Posterior vena cava (tissue), 2 donors: ENCODE data around the gene PARD3. TPM values are rescaled to one million over a fixed set of nuclear protein-coding genes. Genes with fewer than 3 reads are reported as not detected.
"Not testable (repeated sequence)": the region's sequence is repeated elsewhere in the genome, so short reads cannot be mapped to it uniquely, and the experiment has no call there.

Experiments used
- DNase-seq: peaks from one replicate; pipeline ENCODE4 v3.0.0-alpha.2; 2020; ENCODE audit warnings: low spot score
- intact Hi-C, 2 donors: fragments of 100-400 bp; cut with DNase I; formaldehyde crosslinking; loops; one replicate each; pipeline versions ENCODE4 v1.14.1 to v1.14.2; 2022 to 2023
- total RNA-seq, 2 donors: library from RNA; stranded (reverse); fragmentation: NEBNext Ultra II Directional; extraction: Animal tissue kit (Norgen Biotek cat#: 25700); gene quantifications; one replicate each; pipeline ENCODE4 v1.2.1, GENCODE V29; 2021
- donor health status: DM: yes; HTN: yes; CAD: no.
- donor health status: DM: yes; HTN: yes; CAD: no.

Gene PARD3
- total RNA-seq, 2 donors from 2014 or later, result 28.8 to 30.6 TPM

DNA sequence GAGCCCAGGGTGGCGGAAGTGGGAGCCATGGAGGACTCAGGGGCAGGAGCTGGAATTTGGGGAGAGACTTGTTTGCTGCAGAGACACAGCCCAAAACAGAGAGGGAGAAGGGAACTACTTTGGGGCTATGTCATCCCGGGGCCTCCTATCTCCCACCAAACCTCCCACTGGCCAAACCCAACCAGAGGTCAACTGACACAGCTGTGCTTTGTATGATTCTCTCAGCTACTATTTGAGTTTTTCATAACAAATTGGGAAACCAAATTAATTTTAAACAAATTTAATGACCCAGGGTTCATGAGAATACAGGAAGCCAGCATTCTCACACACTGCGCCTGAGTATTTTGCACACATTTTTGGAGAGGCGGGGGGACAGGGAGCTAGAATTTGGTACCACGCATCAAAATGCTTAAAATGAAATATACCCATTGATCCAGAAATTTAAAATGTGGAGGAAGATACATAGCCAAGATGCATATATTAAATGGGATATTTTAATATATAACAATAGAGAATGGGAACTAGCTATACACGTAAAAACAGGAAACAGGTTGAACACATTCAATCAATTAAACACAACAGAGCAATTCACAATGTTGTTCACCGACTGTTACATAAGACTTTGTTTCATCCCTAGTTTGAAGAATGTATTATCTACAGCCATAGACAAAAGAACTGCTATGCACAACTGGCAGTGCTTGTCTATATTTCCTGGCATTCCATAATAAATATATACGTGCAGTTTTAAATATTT lies 105.3 kb downstream of the PARD3 start:
- DNase-seq, result no peak
- intact Hi-C loops, result loop anchor here in 1 of 2 donors (10.0 kb wide), 1 partner anchor 45 kb away; no protein-coding TSS in a partner anchor

DNA sequence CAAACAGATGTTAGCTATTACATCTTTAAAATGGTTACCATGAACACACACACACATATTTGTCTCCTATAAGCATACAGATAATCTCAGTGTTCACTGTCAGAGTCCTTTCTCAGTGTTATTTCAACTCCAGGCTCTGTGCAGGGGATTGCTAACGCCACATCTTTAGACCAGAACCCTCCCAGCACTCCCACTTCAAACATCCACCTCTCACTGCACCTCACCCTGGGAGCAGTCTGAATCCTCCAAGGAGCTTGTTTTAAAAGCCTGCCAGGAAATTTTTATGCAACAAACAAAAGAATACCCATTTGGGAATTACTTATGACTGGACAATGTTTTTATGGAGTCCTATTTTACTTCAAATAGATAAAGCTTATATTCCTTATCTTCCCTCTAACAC lies 107.4 kb downstream of the PARD3 start:
- intact Hi-C loops, result no loop called here
- DNase-seq, result no peak

DNA sequence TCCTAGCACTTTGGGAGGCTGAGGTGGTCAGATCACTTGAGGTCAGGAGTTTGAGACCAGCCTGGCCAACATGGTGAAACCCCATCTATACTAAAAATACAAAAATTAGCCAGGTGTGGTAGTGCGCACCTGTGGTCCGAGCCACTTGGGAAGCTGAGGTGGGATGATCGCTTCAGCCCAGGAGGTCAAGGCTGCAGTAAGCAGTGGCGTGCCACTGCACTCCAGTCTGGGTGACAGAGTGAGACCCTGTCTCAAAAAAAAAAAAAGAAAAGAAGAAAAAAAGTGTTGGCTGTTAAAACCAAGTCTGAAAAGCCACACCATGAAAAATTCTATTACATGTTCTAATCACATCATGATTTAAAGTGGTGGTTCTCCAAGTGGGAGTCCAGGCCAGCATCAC lies 108.1 kb downstream of the PARD3 start:
- DNase-seq, intact Hi-C loops: not testable (repeated sequence)

DNA sequence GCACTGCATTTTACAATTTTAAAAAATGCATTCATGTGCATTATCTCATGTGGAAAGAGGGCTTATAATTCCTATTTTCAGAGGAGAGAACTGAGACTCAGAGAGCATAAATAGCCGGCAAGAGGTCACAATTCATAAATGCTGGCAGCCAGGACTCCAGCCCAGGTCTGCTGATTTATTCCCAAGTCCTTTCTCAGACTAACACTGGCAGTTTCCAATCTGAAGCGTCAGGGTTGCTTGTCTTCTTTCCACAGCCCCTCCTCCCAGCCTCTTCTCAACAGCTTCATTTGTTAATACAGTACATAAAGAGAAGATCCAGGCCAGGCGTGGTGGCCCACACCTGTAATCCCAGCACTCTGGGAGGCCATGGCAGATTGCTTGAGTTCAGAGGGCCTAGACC lies 108.9 kb downstream of the PARD3 start:
- intact Hi-C loops, result no loop called here
- DNase-seq, result no peak

DNA sequence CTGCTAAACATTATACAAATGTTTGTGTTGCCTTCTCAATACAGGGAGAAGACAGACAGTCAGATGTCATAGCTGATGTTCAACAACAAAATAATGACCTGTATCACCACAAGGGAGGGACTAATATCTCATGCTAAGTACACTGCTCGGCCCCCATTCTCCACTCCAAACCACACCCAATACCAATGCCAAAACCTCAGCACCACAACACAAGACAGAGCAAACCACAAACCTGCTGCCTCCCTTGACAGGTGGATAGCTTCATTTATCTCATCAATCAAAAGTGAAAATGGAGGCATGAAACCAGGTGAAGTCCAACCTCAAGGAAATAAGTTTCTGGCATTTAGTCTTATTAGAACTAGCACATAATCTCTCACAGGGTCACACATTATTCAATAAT lies 109.5 kb downstream of the PARD3 start:
- intact Hi-C loops, result no loop called here
- no peak for DNase-seq

DNA sequence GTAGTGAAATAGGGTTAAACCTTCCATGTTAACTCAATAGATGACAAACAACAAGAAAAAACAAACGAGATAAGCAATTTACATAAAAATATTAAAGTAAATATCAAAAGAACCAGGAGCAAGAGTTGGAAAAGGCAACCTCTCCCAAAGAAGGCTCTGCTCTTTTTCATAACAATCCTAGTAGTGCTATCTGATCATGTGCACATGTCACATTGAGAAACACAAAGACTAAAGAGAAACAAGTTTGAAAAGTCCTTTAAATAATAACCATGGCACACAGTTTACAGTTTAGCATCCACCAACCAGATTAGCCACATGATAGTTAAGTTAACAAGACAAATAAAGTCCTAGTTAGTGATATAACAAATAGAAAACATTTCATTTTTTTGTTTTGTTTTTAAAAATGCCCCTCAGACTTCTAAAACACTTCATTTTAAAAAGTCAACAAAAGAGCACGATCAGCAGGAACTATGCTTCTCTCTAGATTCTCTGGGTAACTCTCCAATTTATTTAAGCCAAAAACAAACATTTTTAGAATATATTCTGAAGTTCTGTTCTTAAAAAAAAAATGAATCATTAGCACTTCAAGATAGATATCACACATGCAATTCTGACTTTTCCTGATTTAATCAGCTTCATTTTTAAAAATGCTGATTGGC lies 110.4 kb downstream of the PARD3 start:
- DNase-seq, result no peak
- intact Hi-C loops, result no loop called here

DNA sequence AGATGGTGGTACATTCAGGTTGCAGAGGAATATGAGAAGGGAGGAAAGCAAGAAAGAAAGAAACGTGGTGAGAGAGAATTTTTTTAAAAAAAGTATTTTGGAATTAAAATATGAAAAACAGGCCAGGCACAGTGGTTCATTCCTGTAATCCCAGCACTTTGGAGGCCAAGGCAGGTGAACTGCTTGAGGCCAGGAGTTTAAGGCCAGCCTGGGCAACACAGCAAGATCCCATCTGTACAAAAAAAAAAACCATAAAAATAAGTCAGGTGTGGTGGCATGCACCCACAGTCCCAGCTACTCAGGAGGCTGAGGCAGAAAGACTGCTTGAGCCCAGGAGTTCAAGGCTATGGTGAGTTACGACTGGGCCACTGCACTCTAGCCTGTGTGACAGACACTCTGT lies 112.1 kb downstream of the PARD3 start:
- intact Hi-C loops, result no loop called here

DNA sequence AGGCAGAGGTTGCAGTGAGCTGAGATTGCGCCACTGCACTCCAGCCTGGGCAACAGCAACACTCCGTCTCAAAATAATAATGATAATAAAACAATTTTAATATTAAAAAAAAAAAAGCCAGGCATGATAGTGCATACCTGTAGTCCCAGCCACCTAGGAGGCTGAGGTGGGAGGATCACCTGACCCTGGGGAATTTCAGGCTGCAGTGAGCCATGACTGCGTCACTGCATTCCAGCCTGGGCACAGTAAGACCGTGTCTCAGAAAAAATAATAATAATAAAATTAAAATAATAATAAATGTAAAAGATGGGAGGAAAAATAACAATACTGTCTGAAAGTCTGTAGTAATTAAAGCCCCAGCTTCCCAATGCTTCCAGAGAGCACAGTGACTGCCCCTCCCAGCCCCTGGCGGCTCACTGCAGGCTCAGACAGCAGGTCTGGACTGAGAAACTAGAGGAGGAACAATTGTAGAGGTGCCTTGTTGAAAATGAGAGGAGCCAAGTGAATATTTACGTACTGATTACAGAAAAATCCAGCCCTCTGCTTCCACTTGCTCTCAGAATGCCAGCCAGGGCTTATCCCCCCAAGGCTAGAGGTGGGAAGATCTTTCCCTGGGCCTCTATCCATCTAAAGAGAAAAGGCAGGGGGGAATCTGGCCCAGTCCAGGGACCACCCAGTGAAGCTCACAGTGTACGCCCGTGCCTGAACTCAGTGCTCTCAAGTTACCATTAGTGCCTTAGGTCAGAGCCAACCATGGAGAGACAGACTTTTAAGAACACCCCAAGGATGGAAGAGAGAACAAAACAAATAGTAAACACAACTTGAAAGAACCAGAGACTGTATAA lies 112.8 kb downstream of the PARD3 start:
- no peak for DNase-seq
- intact Hi-C loops, result no loop called here

More for the DNA sequence above, 112.1 kb downstream of the PARD3 start:
- no peak for DNase-seq

DNA sequence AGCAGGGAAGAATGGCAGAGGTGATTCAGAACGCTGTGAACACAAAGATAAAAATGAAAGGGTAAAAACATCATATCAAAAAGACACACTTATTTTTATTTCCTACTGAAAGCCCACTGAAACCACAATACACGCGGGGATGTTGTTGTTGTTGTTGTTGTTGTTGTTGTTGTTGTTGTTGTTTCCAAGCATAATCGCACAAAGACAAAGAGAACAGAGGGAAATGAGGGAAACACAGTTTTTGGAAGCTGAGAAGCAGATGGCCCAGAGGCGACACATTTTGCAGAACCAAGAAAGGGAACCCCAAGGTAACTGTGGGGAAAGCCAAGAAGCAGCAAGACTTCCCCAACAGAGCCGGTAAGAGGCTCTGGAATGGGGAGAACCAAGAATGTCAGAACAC lies 113.9 kb downstream of the PARD3 start:
- intact Hi-C loops, result no loop called here
- DNase-seq, result no peak

DNA sequence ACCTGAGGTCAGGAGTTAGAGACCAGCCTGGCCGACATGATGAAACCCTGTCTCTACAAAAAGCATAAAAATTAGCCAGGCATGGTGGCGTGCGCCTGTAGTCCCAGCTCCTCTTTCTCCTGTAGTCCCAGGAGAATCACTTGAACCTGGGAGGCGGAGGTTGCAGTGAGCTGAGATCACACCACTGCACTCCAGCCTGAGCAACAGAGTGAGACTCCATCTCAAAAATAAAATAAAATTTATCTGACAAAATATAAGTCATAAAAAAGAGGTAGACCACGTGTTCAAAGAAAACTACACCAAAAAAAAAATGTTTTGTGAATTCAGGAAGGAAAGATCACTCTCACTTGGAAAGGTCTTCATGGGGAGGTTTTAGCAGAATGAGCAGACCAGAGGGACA lies 114.3 kb downstream of the PARD3 start:
- intact Hi-C loops, DNase-seq: not testable (repeated sequence)

DNA sequence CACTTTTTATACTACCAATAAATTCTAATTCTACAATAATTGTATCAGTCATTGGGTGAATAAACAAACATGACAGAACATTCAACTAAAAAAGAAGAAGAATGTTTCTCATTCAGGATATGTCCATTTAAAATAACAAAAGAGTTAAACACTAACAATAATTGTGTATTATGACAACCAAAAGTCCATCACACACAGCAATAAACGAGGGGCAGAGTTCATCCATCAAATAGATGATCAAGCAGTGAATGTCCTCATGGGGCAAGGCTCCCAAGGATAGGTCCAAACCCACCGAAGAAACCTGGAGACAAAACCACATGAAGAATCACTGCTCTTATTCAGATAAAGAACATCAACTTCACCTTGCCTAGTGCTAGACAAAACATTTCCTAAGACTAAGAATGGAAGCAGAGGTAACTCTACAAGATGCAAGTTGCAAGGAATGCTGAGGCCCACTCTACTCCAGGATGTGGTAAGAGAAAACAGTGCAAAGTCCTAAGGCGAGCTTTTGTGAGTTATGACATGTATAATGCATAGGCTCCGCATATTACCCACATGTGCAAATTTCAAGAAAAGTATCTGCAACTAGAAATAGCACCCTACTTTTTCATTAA lies 115.1 kb downstream of the PARD3 start:
- intact Hi-C loops, result no loop called here
- DNase-seq, result no peak

DNA sequence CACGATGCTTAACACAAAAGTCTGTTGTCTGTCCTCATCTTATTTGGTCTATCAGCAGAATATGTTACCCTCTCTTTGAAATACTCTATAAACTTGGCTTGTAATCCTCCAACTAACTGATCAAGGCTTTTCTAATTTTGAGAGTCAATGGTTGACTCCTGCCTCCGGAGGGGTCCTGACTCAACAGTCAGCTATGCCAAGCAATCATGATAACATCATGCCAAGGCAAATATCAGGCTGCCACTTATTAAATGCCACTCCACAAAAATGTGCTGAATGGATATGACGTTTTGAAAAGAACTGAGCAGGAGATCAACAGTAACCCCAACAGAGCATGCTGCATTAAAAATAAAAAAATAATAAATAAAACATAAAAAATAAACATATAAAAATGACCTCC lies 116.1 kb downstream of the PARD3 start:
- intact Hi-C loops, result no loop called here
- DNase-seq, result no peak

DNA sequence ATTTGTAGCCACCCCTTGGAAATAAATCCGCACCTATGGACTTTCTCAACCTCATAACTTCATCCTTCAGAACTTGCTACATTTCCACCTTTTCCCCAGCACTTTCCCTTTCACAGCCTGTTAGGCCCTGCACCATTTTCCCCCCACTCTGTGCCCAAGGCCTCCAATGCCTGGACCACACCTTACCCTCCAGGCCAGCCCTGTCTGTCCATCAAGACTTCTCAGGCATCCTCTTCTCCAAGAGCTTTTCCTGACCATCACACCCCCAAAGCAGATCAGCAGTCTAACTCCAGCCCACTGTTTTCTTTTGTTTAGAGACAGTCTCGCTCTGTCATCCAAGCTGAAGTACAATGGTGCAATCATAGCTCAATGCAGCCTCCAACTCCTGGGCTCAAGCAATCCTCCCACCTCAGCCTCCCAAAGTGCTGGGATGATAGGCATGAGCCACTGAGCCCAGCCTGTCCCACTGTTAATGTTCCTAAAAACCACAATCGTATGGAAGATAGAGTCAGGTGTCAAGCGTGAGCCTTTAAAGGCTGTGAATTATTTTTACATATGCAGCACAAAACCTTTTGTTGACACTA lies 116.8 kb downstream of the PARD3 start:
- intact Hi-C loops, result no loop called here
- DNase-seq, result no peak

DNA sequence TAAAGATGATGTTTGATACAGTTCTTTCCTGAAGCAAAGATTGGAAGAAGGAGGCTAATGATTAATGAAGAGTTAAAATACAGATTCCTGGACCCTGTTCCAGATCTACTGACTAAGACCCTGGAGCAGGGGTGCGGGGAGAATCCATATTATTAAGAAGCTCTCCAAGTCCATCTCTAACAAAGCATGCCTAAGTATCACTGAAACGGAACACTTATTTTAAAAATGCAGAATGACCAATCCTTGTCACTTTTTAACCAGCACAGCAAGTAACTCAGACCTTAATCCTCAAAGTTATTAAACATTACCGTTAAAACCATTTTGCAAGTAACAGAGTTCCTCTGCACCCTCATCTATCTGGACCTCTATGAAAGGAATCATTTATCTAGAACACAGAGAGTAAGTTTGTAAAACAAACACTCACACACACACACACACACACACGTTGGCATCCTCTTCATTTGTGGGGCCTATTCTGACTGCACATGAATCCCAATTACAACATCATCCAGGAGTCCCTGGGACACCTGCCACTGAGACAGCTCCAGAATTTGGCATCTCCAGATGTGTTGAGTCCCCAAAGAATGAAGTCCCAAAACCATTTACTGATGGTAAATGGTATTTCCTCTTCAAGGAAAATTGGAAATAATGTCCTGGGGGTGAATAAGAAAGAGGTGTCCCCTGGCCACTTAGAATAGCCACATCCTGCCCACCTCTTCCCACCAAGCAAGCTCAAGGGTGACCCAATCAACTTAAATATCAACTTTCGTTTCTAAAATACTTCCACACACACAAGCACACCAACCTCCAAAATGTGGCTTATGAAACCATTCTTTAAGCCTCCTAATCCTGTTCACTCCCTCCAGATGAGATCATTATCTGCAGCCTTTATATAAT lies 117.5 kb downstream of the PARD3 start:
- DNase-seq, result no peak
- intact Hi-C loops, result no loop called here

DNA sequence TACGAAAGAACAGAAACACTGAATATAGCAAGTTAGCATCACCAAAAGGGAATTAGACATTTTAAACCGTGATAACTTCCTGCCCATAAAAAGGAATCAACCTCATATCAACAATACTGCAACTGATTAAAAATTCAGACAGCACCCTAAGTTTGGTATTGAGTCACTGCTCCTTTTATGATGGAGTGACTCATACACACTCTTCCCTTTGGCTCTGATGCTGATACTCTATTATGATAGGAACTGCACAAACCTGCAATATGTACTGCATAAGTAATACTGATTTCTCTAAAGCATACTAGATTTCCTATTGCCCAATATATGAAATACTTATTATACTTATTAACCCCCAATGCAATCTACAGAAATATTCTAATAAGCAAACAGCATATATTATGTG lies 118.7 kb downstream of the PARD3 start:
- intact Hi-C loops, result no loop called here
- no peak for DNase-seq

DNA sequence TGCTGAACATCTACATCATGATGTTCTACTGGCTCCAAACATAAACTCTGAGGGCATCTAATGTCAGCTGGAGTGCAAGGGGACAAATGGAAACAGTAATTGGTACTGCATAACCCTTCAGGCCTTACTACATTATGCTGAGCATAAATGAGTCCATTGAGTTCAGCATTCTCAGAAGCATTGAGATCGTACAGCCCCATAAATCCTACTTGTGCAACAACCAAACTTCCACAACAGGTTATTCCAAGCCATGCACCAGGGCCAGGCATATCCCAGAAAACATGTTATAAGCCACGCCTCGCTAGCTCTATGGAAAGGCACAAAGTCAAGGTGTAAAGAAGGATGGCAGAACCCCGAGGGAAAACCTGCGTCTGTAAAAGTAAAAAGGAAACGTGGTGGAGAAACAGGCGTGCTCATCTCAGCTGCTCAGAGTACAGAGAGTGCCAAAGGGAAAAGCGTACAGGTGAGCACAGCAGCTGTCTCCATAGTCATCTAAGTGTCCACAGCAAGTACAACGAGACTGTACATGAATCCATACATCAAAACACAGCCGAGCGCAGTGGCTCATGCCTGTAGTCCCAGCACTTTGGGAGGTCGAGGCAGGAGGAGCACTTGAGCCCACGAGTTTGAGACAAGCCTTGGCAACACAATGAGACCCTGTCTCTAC lies 124.6 kb downstream of the PARD3 start:
- intact Hi-C loops, result no loop called here
- no peak for DNase-seq

DNA sequence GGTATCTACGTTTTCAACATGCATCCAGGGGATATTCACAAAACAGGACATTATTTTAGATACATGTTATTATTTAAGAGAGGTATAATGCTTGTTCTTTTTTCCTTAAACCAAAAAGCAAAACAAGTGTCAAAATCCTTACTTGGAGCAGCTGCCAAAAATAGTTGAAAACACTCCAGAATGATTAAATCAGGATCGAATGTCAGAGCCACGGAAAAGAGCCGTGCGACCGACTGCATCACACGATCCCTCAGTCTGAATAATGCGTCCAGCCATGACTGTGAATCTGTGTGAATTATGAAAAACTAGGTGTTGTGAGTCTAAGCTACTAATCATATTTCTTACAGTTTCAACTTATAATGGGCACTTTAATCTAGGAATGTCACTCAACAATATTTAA lies 126.0 kb downstream of the PARD3 start:
- intact Hi-C loops, result no loop called here
- no peak for DNase-seq
